Endothelial cell (in vitro differentiated cells): Measurements from ENCODE around the gene COL10A1. TPM values are rescaled to one million over a fixed set of nuclear protein-coding genes. Genes with fewer than 3 reads are reported as not detected.

Source experiments
- DNase-seq: peaks from one replicate; pipeline ENCODE4 v3.0.0; 2021; ENCODE audit warnings: low spot score
- H3K27ac Mint-ChIP-seq: one replicate; pipeline ENCODE4 v1.8.0; 2021; ENCODE audit warnings: mixed read lengths, inconsistent platforms; ENCODE audit not compliant: unreplicated experiment
- H3K27me3 Mint-ChIP-seq: one replicate; pipeline ENCODE4 v1.8.0; 2021; ENCODE audit warnings: mild to moderate bottlenecking, moderate library complexity, mixed read lengths, inconsistent platforms; ENCODE audit not compliant: unreplicated experiment
- H3K36me3 Mint-ChIP-seq: one replicate; pipeline ENCODE4 v1.8.0; 2021; ENCODE audit warnings: mild to moderate bottlenecking, low read depth, mixed read lengths, inconsistent platforms; ENCODE audit not compliant: unreplicated experiment
- H3K4me1 Mint-ChIP-seq: one replicate; pipeline ENCODE4 v1.8.0; 2021; ENCODE audit warnings: mild to moderate bottlenecking, mixed read lengths, inconsistent platforms; ENCODE audit not compliant: unreplicated experiment
- H3K4me3 Mint-ChIP-seq: one replicate; pipeline ENCODE4 v1.8.0; 2021; ENCODE audit warnings: mild to moderate bottlenecking, mixed read lengths, inconsistent platforms; ENCODE audit not compliant: unreplicated experiment
- H3K9me3 Mint-ChIP-seq: one replicate; pipeline ENCODE4 v1.8.0; 2021; ENCODE audit warnings: mixed read lengths, inconsistent platforms; ENCODE audit not compliant: unreplicated experiment
- CTCF ChIP-seq: fragments of 200-600 bp; sonication (generic); IDR thresholded peaks from one replicate; pipeline ENCODE4 v1.5.0; 2021; ENCODE audit warnings: antibody characterized with exemption; ENCODE audit not compliant: unreplicated experiment
- long read RNA-seq: library from polyadenylated mRNA; unstranded; transcript quantifications from one replicate; pipeline ENCODE4 v2.0.0, GENCODE V29; 2020; ENCODE audit not compliant: unreplicated experiment
- total RNA-seq: library from RNA; stranded (reverse); fragmentation: NEBNext Ultra II Directional; extraction: Animal tissue kit (Norgen Biotek cat#: 25700); gene quantifications from one replicate; pipeline ENCODE4 v1.2.1, GENCODE V29; 2021; ENCODE audit not compliant: unreplicated experiment

COL10A1 gene
- total RNA-seq: not detected
- long read RNA-seq: 0 reads

- Mint-ChIP-seq H3K4me1 (no peaks in the 10 kb centered on the region), H3K4me3 (no peak within 1 kb of the TSS), H3K27me3 (no peaks in the 10 kb centered on the region), H3K9me3 (no peaks in the 10 kb centered on the region), H3K27ac (no peak within 1 kb of the TSS), H3K36me3 (peaks cover 5% of the 10 kb centered on the region)
- no peak for DNase-seq
- TF ChIP-seq CTCF: no peak
Observed at GRCh38 chr6:116126032-116126431, at the start of gene COL10A1. COL10A1 (minus strand) TSS chr6:116126132; CDS start chr6:116125492, 640 bp downstream.

- no peak for DNase-seq
- no peak overlapping the region for H3K27ac Mint-ChIP-seq
- H3K27me3 Mint-ChIP-seq: no peaks in the 10 kb centered on the region
- H3K9me3 Mint-ChIP-seq: no peaks in the 10 kb centered on the region
- H3K36me3 Mint-ChIP-seq: peaks cover 8% of the 10 kb centered on the region
- no peaks in the 10 kb centered on the region for H3K4me1 Mint-ChIP-seq
- no peak overlapping the region for H3K4me3 Mint-ChIP-seq
- TF ChIP-seq CTCF: no peak
Observed at GRCh38 chr6:116175344-116175743, 49.4 kb upstream of the COL10A1 start.

DNA sequence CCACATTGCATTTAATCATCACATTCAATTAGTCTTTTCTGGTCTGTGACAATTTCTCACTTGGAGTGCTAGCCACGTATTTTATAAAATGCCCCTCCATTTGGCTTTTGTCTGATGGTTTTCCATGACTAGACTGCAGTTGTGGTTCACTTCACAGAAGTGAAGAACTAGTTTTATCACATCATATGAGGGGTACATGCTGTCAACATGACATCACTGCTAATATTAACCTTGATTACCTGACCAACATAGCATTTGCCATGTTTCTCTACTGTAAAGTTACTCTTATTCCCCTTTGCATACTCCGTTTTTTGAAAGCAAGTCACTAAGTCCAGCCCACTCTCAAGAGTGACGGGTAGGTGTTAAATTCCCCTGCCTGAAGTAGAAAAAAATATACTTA lies 48.0 kb upstream of the COL10A1 start:
- TF ChIP-seq CTCF: no peak
- Mint-ChIP-seq H3K4me1 (no peaks in the 10 kb centered on the region), H3K36me3 (peaks cover 8% of the 10 kb centered on the region), H3K27me3 (no peaks in the 10 kb centered on the region), H3K27ac (no peak overlapping the region), H3K9me3 (no peaks in the 10 kb centered on the region), H3K4me3 (no peak overlapping the region)
- no peak for DNase-seq

- TF ChIP-seq CTCF: no peak
- H3K9me3 Mint-ChIP-seq: no peaks in the 10 kb centered on the region
- no peak overlapping the region for H3K27ac Mint-ChIP-seq
- no peak overlapping the region for H3K4me3 Mint-ChIP-seq
- H3K4me1 Mint-ChIP-seq: no peaks in the 10 kb centered on the region
- no peaks in the 10 kb centered on the region for H3K27me3 Mint-ChIP-seq
- H3K36me3 Mint-ChIP-seq: peaks cover 4% of the 10 kb centered on the region
- DNase-seq: no peak
Observed at GRCh38 chr6:116170358-116171057, 44.6 kb upstream of the COL10A1 start.

- no peak for TF ChIP-seq CTCF
- no peaks in the 10 kb centered on the region for H3K9me3 Mint-ChIP-seq
- no peaks in the 10 kb centered on the region for H3K27me3 Mint-ChIP-seq
- no peaks in the 10 kb centered on the region for H3K4me1 Mint-ChIP-seq
- no peak overlapping the region for H3K4me3 Mint-ChIP-seq
- no peak overlapping the region for H3K27ac Mint-ChIP-seq
- DNase-seq: no peak
- no peaks in the 10 kb centered on the region for H3K36me3 Mint-ChIP-seq
Observed at GRCh38 chr6:116169880-116170279, 43.9 kb upstream of the COL10A1 start.
